Measurements from ENCODE around the gene RREB1. TPM values are rescaled to one million over a fixed set of nuclear protein-coding genes. Genes with fewer than 3 reads are reported as not detected.

The RREB1 gene
- total RNA-seq, 4 donors from 2014 or later = 17.7 to 36.6 (median 28.8) TPM

DNA sequence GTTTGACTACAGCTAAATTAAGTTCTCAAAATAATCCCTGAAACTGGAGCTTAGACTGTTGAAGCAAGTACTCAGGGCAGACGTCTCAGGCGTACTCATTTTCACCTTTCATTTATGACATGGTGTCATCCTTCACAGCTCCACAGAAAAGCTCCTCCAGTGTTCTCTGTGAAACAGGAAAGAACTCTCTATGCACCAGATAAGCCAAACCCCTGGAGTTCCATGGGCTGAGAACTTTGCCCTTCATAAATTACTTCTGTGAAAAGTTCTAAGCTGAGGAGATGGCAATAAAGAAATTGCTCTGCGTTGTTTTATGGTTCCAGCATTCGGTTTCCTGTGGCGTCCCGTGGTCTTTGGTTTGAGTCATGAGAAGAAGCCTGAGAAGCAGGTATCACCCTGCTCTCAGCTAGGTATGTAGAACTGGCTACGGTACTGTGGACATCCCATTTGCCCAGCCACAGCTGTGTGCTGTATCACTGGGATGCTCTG, 20.2 kb upstream of the RREB1 start:
- Histone ChIP-seq H3K9me3 (no peaks in the 10 kb centered on the region), H3K27me3 (no peaks in the 10 kb centered on the region), H3K27ac (replicated peaks in 1 of 4) (peak overlapping the region in 1 of 4 donors; percentile 21), H3K36me3 (no peaks in the 10 kb centered on the region), H3K4me3 (peak overlapping the region in 1 of 4 donors; percentile 51), H3K4me1 (peaks cover 9 to 25% (median 16%) of the 10 kb centered on the region in 4 donors)
- no peak for DNase-seq (ENCODE audit: extremely low spot score)
- intact Hi-C loops (cut with DNase I) = no loop called here
- 69% methylated on average over 7 of the region's 7 CpGs for WGBS
- TF ChIP-seq POLR2AphosphoS5 (IDR thresholded peaks at IDR 0.05) (no peak), EP300 (IDR thresholded peaks at IDR 0.05) (no peak), POLR2A (IDR thresholded peaks at IDR 0.05; ENCODE audit: low read depth) (no peak)
- TF ChIP-seq, protein P1, sequence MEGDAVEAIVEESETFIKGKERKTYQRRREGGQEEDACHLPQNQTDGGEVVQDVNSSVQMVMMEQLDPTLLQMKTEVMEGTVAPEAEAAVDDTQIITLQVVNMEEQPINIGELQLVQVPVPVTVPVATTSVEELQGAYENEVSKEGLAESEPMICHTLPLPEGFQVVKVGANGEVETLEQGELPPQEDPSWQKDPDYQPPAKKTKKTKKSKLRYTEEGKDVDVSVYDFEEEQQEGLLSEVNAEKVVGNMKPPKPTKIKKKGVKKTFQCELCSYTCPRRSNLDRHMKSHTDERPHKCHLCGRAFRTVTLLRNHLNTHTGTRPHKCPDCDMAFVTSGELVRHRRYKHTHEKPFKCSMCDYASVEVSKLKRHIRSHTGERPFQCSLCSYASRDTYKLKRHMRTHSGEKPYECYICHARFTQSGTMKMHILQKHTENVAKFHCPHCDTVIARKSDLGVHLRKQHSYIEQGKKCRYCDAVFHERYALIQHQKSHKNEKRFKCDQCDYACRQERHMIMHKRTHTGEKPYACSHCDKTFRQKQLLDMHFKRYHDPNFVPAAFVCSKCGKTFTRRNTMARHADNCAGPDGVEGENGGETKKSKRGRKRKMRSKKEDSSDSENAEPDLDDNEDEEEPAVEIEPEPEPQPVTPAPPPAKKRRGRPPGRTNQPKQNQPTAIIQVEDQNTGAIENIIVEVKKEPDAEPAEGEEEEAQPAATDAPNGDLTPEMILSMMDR (IDR thresholded peaks at IDR 0.05) = no peak

DNA sequence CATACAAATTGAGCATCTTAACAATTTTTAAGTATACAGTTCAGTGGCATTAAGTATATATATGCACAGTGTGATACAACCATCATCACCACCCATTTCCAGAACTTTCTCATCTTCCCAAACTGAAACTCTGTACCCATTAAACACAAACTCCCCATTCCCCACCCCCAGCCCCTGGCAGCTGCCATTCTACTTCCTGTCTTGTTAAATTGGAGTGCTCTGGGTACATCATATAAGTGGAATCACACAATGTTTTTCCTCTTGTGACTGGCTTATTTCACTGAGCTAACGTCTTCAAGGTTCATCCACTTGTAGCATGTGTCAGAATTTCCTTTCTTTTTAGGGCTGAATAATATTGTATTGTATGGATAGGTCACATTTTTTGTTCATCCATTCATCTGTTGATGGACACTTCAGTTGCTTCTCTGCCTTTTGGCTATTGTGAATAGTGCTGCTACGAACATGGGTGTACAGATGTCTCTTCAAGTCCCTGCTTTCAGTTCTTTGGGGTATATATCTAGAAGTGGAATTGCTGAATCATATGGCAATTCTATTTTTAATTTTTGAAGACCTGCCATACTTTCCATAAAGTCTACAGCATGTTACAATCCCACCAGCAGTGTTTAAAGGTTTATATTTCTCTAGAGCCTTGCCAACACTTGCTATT, 19.6 kb upstream of the RREB1 start:
- WGBS = 64% methylated on average over 2 of the region's 2 CpGs
- Histone ChIP-seq H3K9me3 (no peaks in the 10 kb centered on the region), H3K4me3 (no peak overlapping the region), H3K27ac (replicated peaks in 1 of 4) (no peak overlapping the region), H3K4me1 (peaks cover 9 to 25% (median 16%) of the 10 kb centered on the region in 4 donors), H3K27me3 (no peaks in the 10 kb centered on the region), H3K36me3 (no peaks in the 10 kb centered on the region)
- intact Hi-C loops (cut with DNase I) = no loop called here
- TF ChIP-seq, protein P1 (IDR thresholded peaks at IDR 0.05) = no peak
- TF ChIP-seq POLR2AphosphoS5 (IDR thresholded peaks at IDR 0.05) = no peak
- no peak for TF ChIP-seq EP300 (IDR thresholded peaks at IDR 0.05)
- no peak for TF ChIP-seq POLR2A (IDR thresholded peaks at IDR 0.05; ENCODE audit: low read depth)
- DNase-seq (ENCODE audit: extremely low spot score) = no peak

DNA sequence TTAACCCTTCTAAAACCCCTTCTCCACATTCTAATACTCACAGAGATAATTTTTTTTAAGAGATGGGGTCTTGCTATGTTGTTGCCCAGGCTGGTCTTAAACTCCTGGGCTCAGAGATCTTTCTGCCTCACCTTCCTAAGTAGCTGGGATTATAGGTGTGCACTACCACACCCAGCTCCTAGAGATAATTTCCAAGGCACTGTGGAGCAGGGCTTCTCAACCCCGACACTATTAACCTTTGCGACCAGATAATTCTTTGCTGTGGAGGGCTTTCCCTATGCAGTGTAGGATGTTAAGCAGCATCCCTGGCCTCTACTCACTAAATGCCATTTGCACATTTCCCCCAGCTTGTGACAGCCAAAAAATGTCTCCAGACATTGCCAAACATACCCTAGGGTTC, 8.8 kb upstream of the RREB1 start:
- Histone ChIP-seq H3K27ac (replicated peaks in 1 of 4) (no peak overlapping the region), H3K27me3 (no peaks in the 10 kb centered on the region), H3K4me1 (no peaks in the 10 kb centered on the region), H3K36me3 (no peaks in the 10 kb centered on the region), H3K9me3 (no peaks in the 10 kb centered on the region), H3K4me3 (no peak overlapping the region)
- no peak for DNase-seq (ENCODE audit: extremely low spot score)
- 94% methylated on average over 2 of the region's 2 CpGs for WGBS
- TF ChIP-seq, protein P1 (IDR thresholded peaks at IDR 0.05) = no peak
- TF ChIP-seq POLR2A (IDR thresholded peaks at IDR 0.05; ENCODE audit: low read depth) = no peak
- TF ChIP-seq EP300 (IDR thresholded peaks at IDR 0.05) = no peak
- TF ChIP-seq POLR2AphosphoS5 (IDR thresholded peaks at IDR 0.05) = no peak
- intact Hi-C loops (cut with DNase I) = no loop called here

DNA sequence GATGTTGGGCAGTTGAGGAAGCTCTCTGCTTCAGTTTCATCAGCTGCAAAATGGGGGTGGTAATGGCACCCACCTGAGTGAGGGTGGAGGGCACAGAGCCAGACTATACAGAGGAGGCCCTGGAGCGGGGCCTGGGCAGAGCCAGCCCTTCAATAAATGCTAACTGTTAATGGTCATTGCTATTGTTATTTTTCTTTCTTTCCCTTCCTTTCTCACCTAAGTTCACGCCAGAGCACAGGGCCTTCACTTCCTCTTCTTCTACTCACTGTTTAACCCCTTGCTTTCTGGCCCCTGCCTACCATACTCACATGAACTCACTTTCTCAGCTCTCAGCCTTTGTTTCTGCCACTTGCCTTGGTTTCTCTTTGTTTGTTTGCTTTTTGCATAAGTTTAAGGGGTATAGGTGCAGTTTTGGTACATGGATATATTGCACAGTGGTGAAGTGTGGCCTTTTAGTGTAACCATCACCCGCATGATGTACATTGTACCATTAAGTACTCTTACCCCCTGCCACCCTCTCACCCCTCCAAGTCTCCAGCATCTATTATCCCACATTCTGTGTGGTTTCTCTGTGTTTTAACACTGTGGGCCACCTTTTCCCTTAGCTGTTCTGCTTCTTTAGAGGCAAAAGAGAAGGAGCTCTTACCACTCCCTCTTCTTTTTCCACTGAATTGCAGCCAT, 7.5 kb upstream of the RREB1 start:
- WGBS = 80% methylated on average over 3 of the region's 3 CpGs
- Histone ChIP-seq H3K27ac (replicated peaks in 1 of 4) (no peak overlapping the region), H3K9me3 (no peaks in the 10 kb centered on the region), H3K27me3 (no peaks in the 10 kb centered on the region), H3K36me3 (no peaks in the 10 kb centered on the region), H3K4me1 (no peaks in the 10 kb centered on the region), H3K4me3 (no peak overlapping the region)
- TF ChIP-seq, protein P1 (IDR thresholded peaks at IDR 0.05) = no peak
- no peak for TF ChIP-seq EP300 (IDR thresholded peaks at IDR 0.05)
- TF ChIP-seq POLR2AphosphoS5 (IDR thresholded peaks at IDR 0.05) = no peak
- TF ChIP-seq POLR2A (IDR thresholded peaks at IDR 0.05; ENCODE audit: low read depth) = no peak
- intact Hi-C loops (cut with DNase I) = loop anchor here (10.0 kb wide), 2 partner anchors 45 to 375 kb away; no protein-coding TSS in a partner anchor
- DNase-seq (ENCODE audit: extremely low spot score) = no peak
